K562 (cell line): ENCODE results near the gene GBF1. TPM values are rescaled to one million over a fixed set of nuclear protein-coding genes. Genes with fewer than 3 reads are reported as not detected.

Source experiments
- ATAC-seq: fragments of 200-7000 bp; cut with Tn5 transposase; 3 replicates; pipeline ENCODE4 v1.9.1; 2020; ENCODE audit warnings: moderate library complexity
- BruUV-seq: library from RNA; stranded (reverse); fragments of 400-500 nt; replicated peaks from 2 replicates; lab custom pipeline; 2021; lab: Mats Ljungman, UMichigan
- CTCF ChIA-PET: fragments of 300-600 bp; formaldehyde crosslinking; extraction: SDS; loops from one replicate; lab custom pipeline; 2021; ENCODE audit warnings: low intra/inter-chr PET ratio; lab: Yijun Ruan, JAX
- POLR2A ChIA-PET: fragments of 300-600, 350-650 bp; sonication (Branson Sonifier 250); formaldehyde crosslinking; extraction: SDS; loops from one replicate; lab custom pipeline; 2021; ENCODE audit warnings: antibody characterized with exemption, inconsistent platforms; lab: Yijun Ruan, JAX
- DNase-seq, 4 experiments: peaks; one replicate each; pipeline versions ENCODE4 v3.0.0 to v3.0.0-alpha.2; 2011 to 2018; ENCODE audit warnings: low spot score in 3 of 4, mixed read lengths in 3 of 4; ENCODE audit errors: extremely low read depth in 1 of 4
- FAIRE-seq: peaks from 2 replicates; lab custom pipeline; 2011; peaks lifted over from hg19 to GRCh38; lab: Jason Lieb, UNC
- H2AFZ ChIP-seq: 2 replicates; pipeline ENCODE4 v1.6.0; 2011; ENCODE audit warnings: low read depth, low read length, control low read depth, inconsistent platforms
- H3K27ac ChIP-seq: fragments of 200-600 bp; 3 replicates; pipeline ENCODE4 v1.8.0; 2011; ENCODE audit warnings: low read depth, mild to moderate bottlenecking, control low read depth, inconsistent platforms, low read length, moderate library complexity, mixed read lengths; ENCODE audit errors: extremely low read depth
- H3K27me3 ChIP-seq, 2 experiments: fragments of 300-600 bp in 1 of 2; 2 replicates in 1 of 2; 3 replicates in 1 of 2; pipeline versions ENCODE4 v1.6.0 to v1.8.0; 2011; ENCODE audit warnings: inconsistent platforms in 2 of 2, low read length in 2 of 2, mild to moderate bottlenecking in 1 of 2, mixed read lengths in 1 of 2, moderate library complexity in 1 of 2; ENCODE audit not compliant: control insufficient read depth in 2 of 2, insufficient read depth in 2 of 2
- H3K36me3 ChIP-seq: fragments of 300-600 bp; 3 replicates; pipeline ENCODE4 v1.8.0; 2011; ENCODE audit warnings: mild to moderate bottlenecking, low read length, inconsistent platforms; ENCODE audit not compliant: control insufficient read depth, insufficient read depth
- H3K4me1 ChIP-seq, 2 experiments: fragments of 200-600 bp in 1 of 2; replicated peaks in 1 of 2; 2 replicates in 1 of 2; 3 replicates in 1 of 2; pipeline versions ENCODE4 v1.5.1 to v1.8.0; 2011; ENCODE audit warnings: inconsistent platforms in 2 of 2, low read length in 2 of 2, mild to moderate bottlenecking in 1 of 2, mixed read lengths in 1 of 2, moderate library complexity in 1 of 2; ENCODE audit not compliant: control insufficient read depth in 2 of 2, insufficient read depth in 2 of 2
- H3K4me2 ChIP-seq: 2 replicates; pipeline ENCODE4 v1.6.1; 2011; ENCODE audit warnings: low read length, control low read depth, inconsistent platforms, mixed read lengths; ENCODE audit not compliant: insufficient read depth
- H3K4me3 ChIP-seq: fragments of 200-600 bp; sonication (generic), shearing (Covaris generic); 2 replicates; pipeline ENCODE4 v1.5.1; 2016; ENCODE audit warnings: control low read depth, inconsistent platforms
- H3K79me2 ChIP-seq: fragments of 200-600 bp; 3 replicates; pipeline ENCODE4 v1.8.0; 2011; ENCODE audit warnings: low read length, inconsistent platforms; ENCODE audit not compliant: control insufficient read depth, insufficient read depth
- H3K9ac ChIP-seq, 2 experiments: 2 replicates each; pipeline versions ENCODE4 v1.6.0 to v1.6.1; 2011; ENCODE audit warnings: low read depth in 2 of 2, low read length in 2 of 2, control low read depth in 1 of 2, inconsistent platforms in 1 of 2, mild to moderate bottlenecking in 1 of 2, mixed read lengths in 1 of 2; ENCODE audit not compliant: insufficient read depth in 1 of 2
- H3K9me1 ChIP-seq: one replicate; pipeline ENCODE4 v1.6.0; 2011; ENCODE audit warnings: inconsistent platforms, mild to moderate bottlenecking, low read length, moderate library complexity; ENCODE audit not compliant: control insufficient read depth, insufficient read depth
- H3K9me3 ChIP-seq: replicated peaks from 2 replicates; pipeline ENCODE4 v1.5.1; 2011; ENCODE audit warnings: low read depth, low read length, inconsistent platforms; ENCODE audit not compliant: control insufficient read depth, insufficient read depth
- H4K20me1 ChIP-seq: replicated peaks from 2 replicates; pipeline ENCODE4 v1.6.1; 2011; ENCODE audit warnings: low read length, inconsistent platforms, mixed read lengths; ENCODE audit not compliant: control insufficient read depth, insufficient read depth
- CSDE1 ChIP-seq, 2 experiments: fragments of 450-650 bp; IDR thresholded peaks; 2 replicates each; pipeline ENCODE4 v1.6.1; 2016; ENCODE audit warnings: mild to moderate bottlenecking in 1 of 2
- DDX20 ChIP-seq: fragments of 450-650 bp; IDR thresholded peaks from 2 replicates; pipeline ENCODE4 v1.6.1; 2016; ENCODE audit warnings: missing genetic modification characterization, low read depth, mild to moderate bottlenecking, missing compliant biosample characterization, moderate library complexity
- HDAC1 ChIP-seq, 2 experiments: fragments of 450-650 bp; IDR thresholded peaks; 2 replicates each; pipeline ENCODE4 v1.6.1; 2016 to 2017; ENCODE audit warnings: inconsistent platforms in 1 of 2, mild to moderate bottlenecking in 1 of 2, moderate library complexity in 1 of 2
- NCOA1 ChIP-seq: fragments of 450-650 bp; IDR thresholded peaks from 2 replicates; pipeline ENCODE4 v1.6.1; 2016; ENCODE audit warnings: low read depth
- NUFIP1 ChIP-seq: fragments of 450-650 bp; IDR thresholded peaks from 2 replicates; pipeline ENCODE4 v1.6.1; 2018; ENCODE audit not compliant: partially characterized antibody
- RBM39 ChIP-seq: fragments of 200-400 bp; formaldehyde crosslinking; optimal IDR thresholded peaks from 2 replicates; pipeline ENCODE3; 2018; ENCODE audit warnings: low read depth, low read length
- ZNF316 ChIP-seq: fragments of 450-650 bp; IDR thresholded peaks from 2 replicates; pipeline ENCODE4 v1.6.1; 2016
- WGBS: fragments of 100-300 bp; shearing (Covaris generic); methylation state at CpG from one replicate; pipeline ENCODE4 v1.1.6; 2016; ENCODE audit warnings: low coverage, mixed read lengths; ENCODE audit not compliant: insufficient coverage; ENCODE audit errors: missing lambda C conversion rate; 5-methylcytosine and 5-hydroxymethylcytosine counted together
- in situ Hi-C: fragments of 300-500 bp; cut with MboI; formaldehyde crosslinking; loops from 4 replicates; pipeline ENCODE4 v1.15.0; 2018; ENCODE audit warnings: inconsistent platforms, mixed read lengths
- intact Hi-C: fragments of 100-400 bp; cut with micrococcal nuclease; formaldehyde crosslinking; loops from 2 replicates; pipeline ENCODE4 v1.14.2; 2022
- polyA plus RNA-seq, 8 experiments: library from polyadenylated mRNA; depleted of rRNA in 4 of 8; stranded (reverse) in 5 of 8; unstranded in 3 of 8; fragments of >200 nt; fragmentation: Nextera tagmentation in 2 of 8; fragmentation: Illumina TruSeq in 1 of 8; extraction: Ambion mirVana in 2 of 8; extraction: Trizol in 1 of 8; gene quantifications; 2 replicates each; pipeline versions ENCODE4 v1.2.1 to v1.2.3, GENCODE V29; 2011 to 2014; ENCODE audit warnings: inconsistent platforms in 1 of 8, missing spikeins in 1 of 8
- total RNA-seq, 7 experiments: library from RNA; depleted of rRNA in 6 of 7; stranded (reverse); fragments of >200 nt in 6 of 7; fragmentation: Illumina TruSeq in 2 of 7; extraction: Trizol in 2 of 7; gene quantifications; 2 replicates each; pipeline versions ENCODE4 v1.2.1 to v1.2.3, GENCODE V29; 2011 to 2021; ENCODE audit warnings: low replicate concordance in 1 of 7
- TF ChIP-seq, protein P1 (sequence below), 2 experiments: fragments of 150-350 bp in 1 of 2; IDR thresholded peaks; 2 replicates each; pipeline ENCODE4 v1.6.1; 2012 to 2016; ENCODE audit warnings: low read depth in 2 of 2, low read length in 2 of 2, mild to moderate bottlenecking in 1 of 2, moderate library complexity in 1 of 2
- TF ChIP-seq, protein P2 (sequence below), 2 experiments: fragments of 450-650 bp; formaldehyde crosslinking in 1 of 2; IDR thresholded peaks; 2 replicates each; pipeline versions ENCODE4 v1.4.0 to v1.6.1; 2014 to 2020; ENCODE audit warnings: mild to moderate bottlenecking in 2 of 2, borderline replicate concordance in 1 of 2, low read depth in 1 of 2
- TF ChIP-seq, protein P3 (sequence below): fragments of 450-650 bp; formaldehyde crosslinking; IDR thresholded peaks from 2 replicates; pipeline ENCODE4 v1.4.0; 2020; ENCODE audit warnings: mild to moderate bottlenecking, moderate library complexity

The GBF1 gene
- total and polyA plus RNA-seq, 9 of the 15 experiments (the other 6 are each of a cell fraction or from before 2014, with no cell fraction given) = 0.69 to 28.0 (median 10.3) TPM

DNA sequence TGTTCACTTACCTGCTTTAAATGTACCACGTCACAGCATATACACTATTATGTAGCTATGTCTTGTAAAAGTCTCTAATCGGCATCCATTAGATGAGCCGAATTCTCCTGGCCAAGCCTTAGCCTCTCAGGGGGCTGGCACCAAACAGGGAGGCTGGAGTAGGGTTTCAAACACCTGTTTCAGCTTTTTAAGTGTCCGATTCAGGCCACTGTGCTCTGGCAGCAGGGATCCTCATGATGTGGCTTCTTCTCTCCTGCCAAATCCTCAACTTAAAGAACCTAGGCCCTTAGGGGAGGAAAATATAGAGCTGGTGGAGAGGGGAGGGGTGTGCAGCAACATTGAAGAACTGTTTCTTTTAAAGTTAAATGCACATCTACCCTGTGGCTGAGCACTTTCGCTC is 81.7 kb downstream of the GBF1 start:
- no TSS peak for BruUV-seq
- DNase-seq (no peak), FAIRE-seq (no peak), ATAC-seq (no peak)
- 0 out of 2 replicates have a peak, but pooled peaks cover 3% of the 10 kb centered on the region for H4K20me1 ChIP-seq
- in situ Hi-C loops (no loop called here), intact Hi-C loops (no loop called here)
- H3K4me3 ChIP-seq = no peak overlapping the region
- H3K27me3 ChIP-seq = no peaks in the 10 kb centered on the region
- no peak overlapping the region for H3K27ac ChIP-seq
- ChIA-PET CTCF (no interaction called here), POLR2A (interaction anchor here (1.0 kb wide), 1 partner anchor 8 kb away, joined by 3 read pairs; no protein-coding TSS in a partner anchor)
- 70% methylated on average over 5 of the region's 5 CpGs for WGBS
- H3K79me2 ChIP-seq = peaks cover 14% of the 10 kb centered on the region; the same call in 2 of the 3 replicates
- no peak overlapping the region for H2AFZ ChIP-seq
- H3K9me1 ChIP-seq = no peaks in the 10 kb centered on the region
- H3K9me3 ChIP-seq = no peaks in the 10 kb centered on the region
- no peaks in the 10 kb centered on the region; a peak in 1 of 5 replicates for H3K4me1 ChIP-seq
- no peak overlapping the region for H3K4me2 ChIP-seq
- H3K9ac ChIP-seq = no peak overlapping the region
- no peaks in the 10 kb centered on the region for H3K36me3 ChIP-seq
- TF ChIP-seq RBM39 (no peak), NUFIP1 (no peak), NCOA1 (no peak), CSDE1 (IDR thresholded peaks at IDR 0.05) (no peak), ZNF316 (no peak), DDX20 (no peak), HDAC1 (IDR thresholded peaks at IDR 0.05) (no peak)
- TF ChIP-seq, protein P1, sequence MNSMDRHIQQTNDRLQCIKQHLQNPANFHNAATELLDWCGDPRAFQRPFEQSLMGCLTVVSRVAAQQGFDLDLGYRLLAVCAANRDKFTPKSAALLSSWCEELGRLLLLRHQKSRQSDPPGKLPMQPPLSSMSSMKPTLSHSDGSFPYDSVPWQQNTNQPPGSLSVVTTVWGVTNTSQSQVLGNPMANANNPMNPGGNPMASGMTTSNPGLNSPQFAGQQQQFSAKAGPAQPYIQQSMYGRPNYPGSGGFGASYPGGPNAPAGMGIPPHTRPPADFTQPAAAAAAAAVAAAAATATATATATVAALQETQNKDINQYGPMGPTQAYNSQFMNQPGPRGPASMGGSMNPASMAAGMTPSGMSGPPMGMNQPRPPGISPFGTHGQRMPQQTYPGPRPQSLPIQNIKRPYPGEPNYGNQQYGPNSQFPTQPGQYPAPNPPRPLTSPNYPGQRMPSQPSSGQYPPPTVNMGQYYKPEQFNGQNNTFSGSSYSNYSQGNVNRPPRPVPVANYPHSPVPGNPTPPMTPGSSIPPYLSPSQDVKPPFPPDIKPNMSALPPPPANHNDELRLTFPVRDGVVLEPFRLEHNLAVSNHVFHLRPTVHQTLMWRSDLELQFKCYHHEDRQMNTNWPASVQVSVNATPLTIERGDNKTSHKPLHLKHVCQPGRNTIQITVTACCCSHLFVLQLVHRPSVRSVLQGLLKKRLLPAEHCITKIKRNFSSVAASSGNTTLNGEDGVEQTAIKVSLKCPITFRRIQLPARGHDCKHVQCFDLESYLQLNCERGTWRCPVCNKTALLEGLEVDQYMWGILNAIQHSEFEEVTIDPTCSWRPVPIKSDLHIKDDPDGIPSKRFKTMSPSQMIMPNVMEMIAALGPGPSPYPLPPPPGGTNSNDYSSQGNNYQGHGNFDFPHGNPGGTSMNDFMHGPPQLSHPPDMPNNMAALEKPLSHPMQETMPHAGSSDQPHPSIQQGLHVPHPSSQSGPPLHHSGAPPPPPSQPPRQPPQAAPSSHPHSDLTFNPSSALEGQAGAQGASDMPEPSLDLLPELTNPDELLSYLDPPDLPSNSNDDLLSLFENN (IDR thresholded peaks at IDR 0.05; ENCODE audit: low read depth in 2 of 2, low read length in 2 of 2) = no peak
- TF ChIP-seq, protein P2, sequence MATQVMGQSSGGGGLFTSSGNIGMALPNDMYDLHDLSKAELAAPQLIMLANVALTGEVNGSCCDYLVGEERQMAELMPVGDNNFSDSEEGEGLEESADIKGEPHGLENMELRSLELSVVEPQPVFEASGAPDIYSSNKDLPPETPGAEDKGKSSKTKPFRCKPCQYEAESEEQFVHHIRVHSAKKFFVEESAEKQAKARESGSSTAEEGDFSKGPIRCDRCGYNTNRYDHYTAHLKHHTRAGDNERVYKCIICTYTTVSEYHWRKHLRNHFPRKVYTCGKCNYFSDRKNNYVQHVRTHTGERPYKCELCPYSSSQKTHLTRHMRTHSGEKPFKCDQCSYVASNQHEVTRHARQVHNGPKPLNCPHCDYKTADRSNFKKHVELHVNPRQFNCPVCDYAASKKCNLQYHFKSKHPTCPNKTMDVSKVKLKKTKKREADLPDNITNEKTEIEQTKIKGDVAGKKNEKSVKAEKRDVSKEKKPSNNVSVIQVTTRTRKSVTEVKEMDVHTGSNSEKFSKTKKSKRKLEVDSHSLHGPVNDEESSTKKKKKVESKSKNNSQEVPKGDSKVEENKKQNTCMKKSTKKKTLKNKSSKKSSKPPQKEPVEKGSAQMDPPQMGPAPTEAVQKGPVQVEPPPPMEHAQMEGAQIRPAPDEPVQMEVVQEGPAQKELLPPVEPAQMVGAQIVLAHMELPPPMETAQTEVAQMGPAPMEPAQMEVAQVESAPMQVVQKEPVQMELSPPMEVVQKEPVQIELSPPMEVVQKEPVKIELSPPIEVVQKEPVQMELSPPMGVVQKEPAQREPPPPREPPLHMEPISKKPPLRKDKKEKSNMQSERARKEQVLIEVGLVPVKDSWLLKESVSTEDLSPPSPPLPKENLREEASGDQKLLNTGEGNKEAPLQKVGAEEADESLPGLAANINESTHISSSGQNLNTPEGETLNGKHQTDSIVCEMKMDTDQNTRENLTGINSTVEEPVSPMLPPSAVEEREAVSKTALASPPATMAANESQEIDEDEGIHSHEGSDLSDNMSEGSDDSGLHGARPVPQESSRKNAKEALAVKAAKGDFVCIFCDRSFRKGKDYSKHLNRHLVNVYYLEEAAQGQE (IDR thresholded peaks at IDR 0.05; ENCODE audit: borderline replicate concordance) = no peak
- TF ChIP-seq, protein P2 (CRISPR knock-in tag; IDR thresholded peaks at IDR 0.05; ENCODE audit: low read depth) = no peak
- TF ChIP-seq, protein P3, sequence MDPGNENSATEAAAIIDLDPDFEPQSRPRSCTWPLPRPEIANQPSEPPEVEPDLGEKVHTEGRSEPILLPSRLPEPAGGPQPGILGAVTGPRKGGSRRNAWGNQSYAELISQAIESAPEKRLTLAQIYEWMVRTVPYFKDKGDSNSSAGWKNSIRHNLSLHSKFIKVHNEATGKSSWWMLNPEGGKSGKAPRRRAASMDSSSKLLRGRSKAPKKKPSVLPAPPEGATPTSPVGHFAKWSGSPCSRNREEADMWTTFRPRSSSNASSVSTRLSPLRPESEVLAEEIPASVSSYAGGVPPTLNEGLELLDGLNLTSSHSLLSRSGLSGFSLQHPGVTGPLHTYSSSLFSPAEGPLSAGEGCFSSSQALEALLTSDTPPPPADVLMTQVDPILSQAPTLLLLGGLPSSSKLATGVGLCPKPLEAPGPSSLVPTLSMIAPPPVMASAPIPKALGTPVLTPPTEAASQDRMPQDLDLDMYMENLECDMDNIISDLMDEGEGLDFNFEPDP (CRISPR knock-in tag) = no peak
